Psoas muscle (tissue), 8 donors: Measurements from ENCODE around the gene THAP4. TPM values are rescaled to one million over a fixed set of nuclear protein-coding genes. Genes with fewer than 3 reads are reported as not detected.
A peak's percentile ranks its signal among the peaks of the same experiment; 100 is the strongest.
"Not testable (repeated sequence)": the region's sequence is repeated elsewhere in the genome, so short reads cannot be mapped to it uniquely, and the experiment has no call there.

Source experiments
- ATAC-seq, 4 donors: fragments of 200-7000 bp; cut with Tn5 transposase; one replicate each; pipeline ENCODE4 v1.9.1; 2020; ENCODE audit warnings: moderate library complexity in 3 of 4, mild to moderate bottlenecking in 2 of 4
- DNase-seq, 2 donors: peaks; one replicate each; pipeline ENCODE4 v3.0.0-alpha.2; 2020
- H3K27ac ChIP-seq: fragments of 200-600 bp; one replicate; pipeline ENCODE4 v1.8.0; 2022
- H3K27me3 ChIP-seq, 3 donors: fragments of 200-600 bp in 1 of 3; one replicate each; pipeline versions ENCODE4 v1.6.1 to v1.8.0; 2013 to 2022; ENCODE audit warnings: low read length in 2 of 3, mild to moderate bottlenecking in 2 of 3, moderate library complexity in 1 of 3; ENCODE audit not compliant: insufficient read depth in 3 of 3
- H3K36me3 ChIP-seq, 2 donors: fragments of 200-600 bp in 1 of 2; one replicate each; pipeline versions ENCODE4 v1.6.1 to v1.8.0; 2013 to 2022; ENCODE audit warnings: low read depth in 1 of 2, mild to moderate bottlenecking in 1 of 2, moderate library complexity in 1 of 2; ENCODE audit not compliant: insufficient read depth in 1 of 2
- H3K4me1 ChIP-seq: fragments of 200-600 bp; one replicate; pipeline ENCODE4 v1.8.0; 2022
- H3K4me3 ChIP-seq: fragments of 200-600 bp; one replicate; pipeline ENCODE4 v1.8.0; 2022; ENCODE audit warnings: mild to moderate bottlenecking
- H3K9me3 ChIP-seq: fragments of 200-600 bp; one replicate; pipeline ENCODE4 v1.8.0; 2022
- CTCF ChIP-seq: fragments of 200-600 bp; IDR thresholded peaks from one replicate; pipeline ENCODE4 v1.8.0; 2022; ENCODE audit warnings: antibody characterized with exemption
- WGBS, 3 donors: extraction: QIAGEN DNeasy Blood & Tissue Kit; methylation state at CpG; one replicate each; pipeline versions ENCODE4 v1.1.6 to v1.1.7; 2013; 5-methylcytosine and 5-hydroxymethylcytosine counted together
- intact Hi-C, 2 donors: fragments of 100-400 bp; cut with DNase I; formaldehyde crosslinking; loops; one replicate each; pipeline versions ENCODE4 v1.11.0 to v1.14.2; 2022
- polyA plus RNA-seq, 3 donors: library from polyadenylated mRNA; stranded (reverse); fragments of 200-250 nt; gene quantifications; one replicate each; pipeline ENCODE4 v1.2.3, GENCODE V29; 2013
- total RNA-seq, 4 donors: library from RNA; stranded (reverse); fragmentation: NEBNext Ultra II Directional in 2 of 4; extraction: Animal tissue kit (Norgen Biotek cat#: 25700) in 2 of 4; gene quantifications; one replicate each; pipeline versions ENCODE4 v1.2.1 to v1.2.4, GENCODE V29; 2021 to 2023
- donor health status: healthy with polysubstance abuse.
- donor health status: DM: no; HTN: no; CAD: no; lungs with moderate emphysema.
- donor health status: Bipolar disorder and iron deficiency.
- donor health status: healthy.
- donor health status: DM: yes; HTN: yes; CAD: no.
- donor health status: DM: no; HTN: no; CAD: no.
- donor health status: DM: no; HTN: no; CAD: no.
- donor health status: DM: yes; HTN: yes; CAD: no.

THAP4 gene
- total and polyA plus RNA-seq, 7 donors = 64.9 to 133 (median 89.6) TPM

- 80 to 85% (median 83%) methylated on average over 12 of the region's 12 CpGs for WGBS, 3 donors
- H3K4me3 ChIP-seq = no peak overlapping the region
- no peaks in the 10 kb centered on the region for H3K27me3 ChIP-seq
- DNase-seq = peak in 1 of 2 donors; percentile 46
- H3K9me3 ChIP-seq = no peaks in the 10 kb centered on the region
- intact Hi-C loops = no loop called here
- no peak overlapping the region for H3K27ac ChIP-seq
- ATAC-seq = peak in 1 of 4 donors; percentile 28
- H3K4me1 ChIP-seq = no peaks in the 10 kb centered on the region
- peaks cover 0 to 19% of the 10 kb centered on the region in 2 donors for H3K36me3 ChIP-seq
- no peak for TF ChIP-seq CTCF
Measured at GRCh38 chr2:241573741-241574140, 63.2 kb downstream of the THAP4 start.

DNA sequence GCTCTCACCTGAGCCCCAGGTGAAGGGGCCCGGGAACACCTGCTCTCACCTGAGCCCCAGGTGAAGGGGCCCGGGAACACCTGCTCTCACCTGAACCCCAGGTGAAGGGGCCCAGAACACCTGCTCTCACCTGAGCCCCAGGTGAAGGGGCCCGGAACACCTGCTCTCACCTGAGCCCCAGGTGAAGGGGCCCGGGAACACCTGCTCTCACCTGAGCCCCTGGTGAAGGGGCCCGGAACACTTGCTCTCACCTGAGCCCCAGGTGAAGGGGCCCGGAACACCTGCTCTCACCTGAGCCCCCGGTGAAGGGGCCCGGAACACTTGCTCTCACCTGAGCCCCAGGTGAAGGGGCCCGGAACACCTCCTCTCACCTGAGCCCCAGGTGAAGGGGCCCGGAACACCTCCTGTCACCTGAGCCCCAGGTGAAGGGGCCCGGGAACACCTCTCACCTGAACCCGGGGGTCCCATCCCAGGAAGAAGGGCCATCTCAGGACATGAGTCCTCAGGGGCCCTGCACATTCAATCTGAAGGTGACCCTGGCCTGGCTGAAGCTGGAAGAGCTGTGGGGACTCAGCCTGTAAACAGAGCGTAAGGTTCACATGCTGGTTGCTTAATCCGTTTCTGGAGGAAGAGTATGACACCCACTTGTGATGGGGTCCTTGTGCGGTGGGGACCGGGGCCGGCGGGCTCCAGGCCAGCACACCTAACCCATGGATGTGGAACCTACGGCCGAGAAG, 63.9 kb downstream of the THAP4 start:
- ATAC-seq, H3K27me3 ChIP-seq, H3K4me3 ChIP-seq, H3K27ac ChIP-seq, H3K9me3 ChIP-seq, intact Hi-C loops, H3K4me1 ChIP-seq: not testable (repeated sequence)
- 91 to 93% (median 92%) methylated on average over 17 to 20 of the region's 20 CpGs for WGBS, 3 donors
- DNase-seq = peak in 1 of 2 donors; percentile 34
- peaks cover 0 to 19% of the 10 kb centered on the region in 2 donors for H3K36me3 ChIP-seq

- Histone ChIP-seq H3K36me3 (peaks cover 0 to 19% of the 10 kb centered on the region in 2 donors), H3K9me3 (no peaks in the 10 kb centered on the region), H3K27ac (no peak overlapping the region), H3K4me3 (no peak overlapping the region), H3K27me3 (no peaks in the 10 kb centered on the region), H3K4me1 (no peaks in the 10 kb centered on the region)
- no peak for ATAC-seq
- peak in 1 of 2 donors; percentile 31 for DNase-seq
- WGBS, 3 donors = 78 to 86% (median 84%) methylated on average over 27 of the region's 27 CpGs
- intact Hi-C loops = no loop called here
- no peak for TF ChIP-seq CTCF
Measured at GRCh38 chr2:241571821-241572620, 64.9 kb downstream of the THAP4 start.

GRCh38 chr2:241570961-241571581, 65.9 kb downstream of the THAP4 start:
- Histone ChIP-seq H3K4me3 (no peak overlapping the region), H3K9me3 (no peaks in the 10 kb centered on the region), H3K27ac (no peak overlapping the region), H3K36me3 (peaks cover 0 to 19% of the 10 kb centered on the region in 2 donors), H3K4me1 (no peaks in the 10 kb centered on the region), H3K27me3 (no peaks in the 10 kb centered on the region)
- TF ChIP-seq CTCF = no peak
- DNase-seq (peak in 1 of 2 donors; percentile 40), ATAC-seq (peak in 1 of 4 donors; percentile 13)
- intact Hi-C loops = no loop called here
- 76 to 83% (median 82%) methylated on average over 19 to 23 of the region's 23 CpGs for WGBS, 3 donors

GRCh38 chr2:241569831-241570281, 67.1 kb downstream of the THAP4 start:
- ATAC-seq (no peak), DNase-seq (peak in 1 of 2 donors; percentile 49)
- Histone ChIP-seq H3K9me3 (no peaks in the 10 kb centered on the region), H3K4me3 (no peak overlapping the region), H3K4me1 (no peaks in the 10 kb centered on the region), H3K36me3 (peaks cover 0 to 12% of the 10 kb centered on the region in 2 donors), H3K27ac (no peak overlapping the region), H3K27me3 (no peaks in the 10 kb centered on the region)
- TF ChIP-seq CTCF = no peak
- intact Hi-C loops = no loop called here
- WGBS, 3 donors = 89 to 93% (median 89%) methylated on average over 19 to 23 of the region's 23 CpGs
